Measurements from ENCODE around the gene CAT. TPM values are rescaled to one million over a fixed set of nuclear protein-coding genes. Genes with fewer than 3 reads are reported as not detected.

Gene CAT
- polyA plus RNA-seq, 1 of the 3 experiments (the other 2 are of a cell fraction), result 26.6 TPM

- Histone ChIP-seq H3K4me1 (ENCODE audit: control insufficient read depth in 1 of 2, insufficient read depth in 2 of 2, low read depth in 1 of 2, low read length in 1 of 2) (peaks cover 9 to 14% of the 10 kb centered on the region in 2 experiments; a peak in 3 of 4 replicates), H3F3A (replicated peaks; ENCODE audit: insufficient read depth) (no peaks in the 10 kb centered on the region), H2AFZ (ENCODE audit: low read depth) (peak overlapping the region; percentile 99; the same call in 1 of the 2 replicates), H3K4me2 (peak overlapping the region; percentile 89), H3K27me3 (ENCODE audit: insufficient read depth) (no peaks in the 10 kb centered on the region), H3K79me2 (ENCODE audit: insufficient read depth) (peaks cover 37% of the 10 kb centered on the region), H3K36me3 (replicated peaks in 1 of 2; ENCODE audit: control insufficient read depth in 1 of 2, insufficient read depth in 2 of 2, low read length in 1 of 2) (no peaks in the 10 kb centered on the region), H4K20me1 (ENCODE audit: insufficient read depth) (no peaks in the 10 kb centered on the region), H3K4me3 (ENCODE audit: low read depth in 2 of 2, low read length in 1 of 2) (peak overlapping the region; percentile 91 to 92), H3K27ac (ENCODE audit: low read depth in 2 of 2, low read length in 1 of 2) (peak overlapping the region; percentile 61 to 97; a peak in 3 of 4 replicates), H3K9me3 (no peaks in the 10 kb centered on the region), H3K9ac (peak overlapping the region; percentile 84; the same call in 1 of the 2 replicates), H3K9me2 (no peaks in the 10 kb centered on the region)
- DNase-seq, result peak; percentile 22
- POLR2A ChIA-PET, result interaction anchor here (1.0 to 1.2 kb wide), 2 partner anchors 12 to 74 kb away, joined by 3 to 4 read pairs; no protein-coding TSS in a partner anchor
- CTCF ChIA-PET, result interaction anchor here (2.1 to 2.5 kb wide), 2 partner anchors 53 to 73 kb away, joined by 7 to 9 read pairs; no protein-coding TSS in a partner anchor
- 23% methylated on average over 8 of the region's 8 CpGs for WGBS (ENCODE audit: low lambda C conversion rate)
- TF ChIP-seq YY1 (IDR thresholded peaks at IDR 0.05; ENCODE audit: low read depth), result no peak
- no peak for TF ChIP-seq EP300 (IDR thresholded peaks at IDR 0.05; ENCODE audit: borderline replicate concordance in 1 of 2, low read depth in 1 of 2, low read length in 1 of 2)
- no peak for TF ChIP-seq ZBTB33 (IDR thresholded peaks at IDR 0.05; ENCODE audit: borderline replicate concordance, low read depth)
- no peak for TF ChIP-seq TAF1 (IDR thresholded peaks at IDR 0.05; ENCODE audit: borderline replicate concordance, low read depth, low read length)
- TF ChIP-seq RXRA (IDR thresholded peaks at IDR 0.05; ENCODE audit: borderline replicate concordance, low read depth), result no peak
- TF ChIP-seq POLR2AphosphoS5 (IDR thresholded peaks at IDR 0.05; ENCODE audit: low read depth, low read length), result no peak
- TF ChIP-seq EZH2phosphoT487 (IDR thresholded peaks at IDR 0.05; ENCODE audit: borderline replicate concordance, low read depth), result no peak
- TF ChIP-seq MAX (IDR thresholded peaks at IDR 0.05; ENCODE audit: low read depth), result no peak
- no peak for TF ChIP-seq TCF12 (IDR thresholded peaks at IDR 0.05)
- no peak for TF ChIP-seq IRF3 (IDR thresholded peaks at IDR 0.05; ENCODE audit: low read depth, low read length)
These were observed 970 bp downstream of the CAT start for GRCh38 chr11:34439610-34440198.

- ChIA-PET POLR2A (no interaction called here), CTCF (interaction anchor here (0.9 to 2.1 kb wide), 2 partner anchors 51 to 75 kb away, joined by 4 to 7 read pairs; no protein-coding TSS in a partner anchor)
- Histone ChIP-seq H3K4me2 (no peak overlapping the region), H3K9me2 (no peaks in the 10 kb centered on the region), H3K4me1 (ENCODE audit: control insufficient read depth in 1 of 2, insufficient read depth in 2 of 2, low read depth in 1 of 2, low read length in 1 of 2) (peaks cover 9 to 15% of the 10 kb centered on the region in 2 experiments; a peak in 3 of 4 replicates), H3K27ac (ENCODE audit: low read depth in 2 of 2, low read length in 1 of 2) (no peak overlapping the region), H3K4me3 (ENCODE audit: low read depth in 2 of 2, low read length in 1 of 2) (no peak overlapping the region), H3K9ac (no peak overlapping the region), H3K27me3 (ENCODE audit: insufficient read depth) (no peaks in the 10 kb centered on the region), H3K36me3 (replicated peaks in 1 of 2; ENCODE audit: control insufficient read depth in 1 of 2, insufficient read depth in 2 of 2, low read length in 1 of 2) (no peaks in the 10 kb centered on the region), H2AFZ (ENCODE audit: low read depth) (no peak overlapping the region), H3F3A (replicated peaks; ENCODE audit: insufficient read depth) (no peaks in the 10 kb centered on the region), H3K79me2 (ENCODE audit: insufficient read depth) (peaks cover 45% of the 10 kb centered on the region), H3K9me3 (no peaks in the 10 kb centered on the region), H4K20me1 (ENCODE audit: insufficient read depth) (no peaks in the 10 kb centered on the region)
- no peak for DNase-seq
- TF ChIP-seq RFX5 (IDR thresholded peaks at IDR 0.05; ENCODE audit: low read length) (no peak), RAD21 (IDR thresholded peaks at IDR 0.05; ENCODE audit: low read length) (no peak), USF1 (IDR thresholded peaks at IDR 0.05; ENCODE audit: borderline replicate concordance, low read depth) (no peak), PBX3 (IDR thresholded peaks at IDR 0.05) (no peak), SIN3A (IDR thresholded peaks at IDR 0.05; ENCODE audit: borderline replicate concordance, low read depth, low read length) (no peak), MEF2A (IDR thresholded peaks at IDR 0.05; ENCODE audit: borderline replicate concordance, low read depth) (no peak), CHD2 (IDR thresholded peaks at IDR 0.05; ENCODE audit: low read length, partially characterized antibody) (no peak), POLR2AphosphoS5 (IDR thresholded peaks at IDR 0.05; ENCODE audit: low read depth, low read length) (no peak), TEAD4 (IDR thresholded peaks at IDR 0.05; ENCODE audit: borderline replicate concordance, insufficient read depth) (no peak), RCOR1 (IDR thresholded peaks at IDR 0.05; ENCODE audit: low read length) (no peak), ZBTB33 (IDR thresholded peaks at IDR 0.05; ENCODE audit: borderline replicate concordance, low read depth) (no peak), EP300 (IDR thresholded peaks at IDR 0.05; ENCODE audit: borderline replicate concordance in 1 of 2, low read depth in 1 of 2, low read length in 1 of 2) (no peak)
These were observed 3.1 kb downstream of the CAT start for GRCh38 chr11:34441814-34442213.
